GM21390 (cell line): ENCODE results near the gene UNC79.

Experiments
- ATAC-seq: cut with Tn5 transposase; IDR thresholded peaks from one replicate; pipeline ENCODE4 v1.9.1; 2021; ENCODE audit not compliant: unreplicated experiment

UNC79 gene

GRCh38 chr14:93705513-93706156, 274.9 kb downstream of the UNC79 start:
- no peak for ATAC-seq

GRCh38 chr14:93706360-93706955, 275.7 kb downstream of the UNC79 start:
- ATAC-seq = no peak

GRCh38 chr14:93707475-93707874, 276.7 kb downstream of the UNC79 start:
- no peak for ATAC-seq

GRCh38 chr14:93708311-93708734, 277.6 kb downstream of the UNC79 start:
- no peak for ATAC-seq

GRCh38 chr14:93708800-93709199, 278.1 kb downstream of the UNC79 start:
- no peak for ATAC-seq

- no peak for ATAC-seq
Observed at GRCh38 chr14:93709249-93709648, 278.5 kb downstream of the UNC79 start.

GRCh38 chr14:93712079-93712837, 281.5 kb downstream of the UNC79 start:
- ATAC-seq = no peak

GRCh38 chr14:93712838-93713724, 282.3 kb downstream of the UNC79 start:
- no peak for ATAC-seq

GRCh38 chr14:93713726-93714405, 283.1 kb downstream of the UNC79 start:
- ATAC-seq = no peak

GRCh38 chr14:93714605-93715004, 283.9 kb downstream of the UNC79 start:
- ATAC-seq = no peak

GRCh38 chr14:93715279-93715927, 284.7 kb downstream of the UNC79 start:
- no peak for ATAC-seq

- ATAC-seq = no peak
Observed at GRCh38 chr14:93716002-93716745, 285.4 kb downstream of the UNC79 start.

- no peak for ATAC-seq
Observed at GRCh38 chr14:93716746-93717667, 286.3 kb downstream of the UNC79 start.

- no peak for ATAC-seq
Observed at GRCh38 chr14:93717668-93718320, 287.1 kb downstream of the UNC79 start.

GRCh38 chr14:93719256-93719655, 288.5 kb downstream of the UNC79 start:
- ATAC-seq = no peak

- no peak for ATAC-seq
Observed at GRCh38 chr14:93720076-93720815, 289.5 kb downstream of the UNC79 start.

GRCh38 chr14:93720981-93721483, 290.3 kb downstream of the UNC79 start:
- no peak for ATAC-seq
